Thymus (tissue), 14 donors: ENCODE results near the gene LY6G5C. TPM values are rescaled to one million over a fixed set of nuclear protein-coding genes. Genes with fewer than 3 reads are reported as not detected.

ENCODE experiments used
- DNase-seq, 9 donors: peaks; one replicate each; pipeline ENCODE4 v3.0.0-alpha.2; 2013; ENCODE audit warnings: low spot score in 9 of 9, low read depth in 6 of 9, missing footprints in 1 of 9
- H3K27ac ChIP-seq, 2 donors: one replicate each; pipeline ENCODE4 v1.5.1; 2013; ENCODE audit warnings: control low read depth in 1 of 2, low read depth in 1 of 2, low read length in 1 of 2, mild to moderate bottlenecking in 1 of 2, moderate library complexity in 1 of 2
- H3K27me3 ChIP-seq, 2 donors: one replicate each; pipeline ENCODE4 v1.5.1; 2013; ENCODE audit warnings: low read length in 1 of 2; ENCODE audit not compliant: control insufficient read depth in 2 of 2, insufficient read depth in 1 of 2
- H3K36me3 ChIP-seq, 2 donors: one replicate each; pipeline ENCODE4 v1.5.1; 2013; ENCODE audit warnings: low read length in 1 of 2, mild to moderate bottlenecking in 1 of 2, moderate library complexity in 1 of 2; ENCODE audit not compliant: control insufficient read depth in 2 of 2, insufficient read depth in 2 of 2
- H3K4me1 ChIP-seq, 2 donors: one replicate each; pipeline ENCODE4 v1.5.1; 2013; ENCODE audit warnings: low read length in 2 of 2; ENCODE audit not compliant: control insufficient read depth in 2 of 2, insufficient read depth in 2 of 2
- H3K4me3 ChIP-seq, 2 donors: one replicate each; pipeline ENCODE4 v1.5.1; 2013; ENCODE audit warnings: low read length in 2 of 2, control low read depth in 1 of 2, mild to moderate bottlenecking in 1 of 2
- H3K9me3 ChIP-seq, 2 donors: one replicate each; pipeline ENCODE4 v1.5.1; 2013; ENCODE audit warnings: low read length in 1 of 2, mild to moderate bottlenecking in 1 of 2; ENCODE audit not compliant: control insufficient read depth in 2 of 2, insufficient read depth in 1 of 2
- WGBS: extraction: QIAGEN DNeasy Blood & Tissue Kit; methylation state at CpG from one replicate; pipeline ENCODE4 v1.1.7; 2013; 5-methylcytosine and 5-hydroxymethylcytosine counted together
- long read RNA-seq, 10 donors: transcript quantifications; one replicate each; lab custom pipeline, GENCODE V29; 2026
- polyA plus RNA-seq: library from polyadenylated mRNA; stranded (reverse); fragments of 200-250 nt; gene quantifications from one replicate; pipeline ENCODE4 v1.2.3, GENCODE V29; 2013
- total RNA-seq: library from RNA; stranded (reverse); fragments of 120-200 nt; gene quantifications from one replicate; pipeline ENCODE4 v1.2.4, GENCODE V29; 2013
- donor health status: healthy.

LY6G5C gene, protein sequence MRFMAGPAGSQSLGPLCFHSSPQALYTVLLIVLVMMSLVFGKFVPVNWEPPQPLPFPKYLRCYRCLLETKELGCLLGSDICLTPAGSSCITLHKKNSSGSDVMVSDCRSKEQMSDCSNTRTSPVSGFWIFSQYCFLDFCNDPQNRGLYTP
- total RNA-seq, result 0.90 TPM
- polyA plus RNA-seq, result 9.1 TPM
- long read RNA-seq, donor 1, result 0 reads
- long read RNA-seq, donor 2, result 0 reads
- long read RNA-seq, donor 3, result 0 reads
- long read RNA-seq, donor 4, partial matches to known transcripts, result 0 of 1 reads
- long read RNA-seq, donor 4, other reads (novel, unspliced or antisense), result 0 of 1 reads
- long read RNA-seq, donor 5, partial matches to known transcripts, result 0 of 2 reads
- long read RNA-seq, donor 5, other reads (novel, unspliced or antisense), result 0 of 2 reads
- long read RNA-seq, donor 6, partial matches to known transcripts, result 0 of 3 reads
- long read RNA-seq, donor 6, other reads (novel, unspliced or antisense), result 0 of 3 reads
- long read RNA-seq, donor 7, result 0 reads
- long read RNA-seq, donor 8, result 0 reads
- long read RNA-seq, donor 9, result 0 reads
- long read RNA-seq, donor 10, partial matches to known transcripts, result 0 of 2 reads
- long read RNA-seq, donor 10, other reads (novel, unspliced or antisense), result 0 of 2 reads

DNA sequence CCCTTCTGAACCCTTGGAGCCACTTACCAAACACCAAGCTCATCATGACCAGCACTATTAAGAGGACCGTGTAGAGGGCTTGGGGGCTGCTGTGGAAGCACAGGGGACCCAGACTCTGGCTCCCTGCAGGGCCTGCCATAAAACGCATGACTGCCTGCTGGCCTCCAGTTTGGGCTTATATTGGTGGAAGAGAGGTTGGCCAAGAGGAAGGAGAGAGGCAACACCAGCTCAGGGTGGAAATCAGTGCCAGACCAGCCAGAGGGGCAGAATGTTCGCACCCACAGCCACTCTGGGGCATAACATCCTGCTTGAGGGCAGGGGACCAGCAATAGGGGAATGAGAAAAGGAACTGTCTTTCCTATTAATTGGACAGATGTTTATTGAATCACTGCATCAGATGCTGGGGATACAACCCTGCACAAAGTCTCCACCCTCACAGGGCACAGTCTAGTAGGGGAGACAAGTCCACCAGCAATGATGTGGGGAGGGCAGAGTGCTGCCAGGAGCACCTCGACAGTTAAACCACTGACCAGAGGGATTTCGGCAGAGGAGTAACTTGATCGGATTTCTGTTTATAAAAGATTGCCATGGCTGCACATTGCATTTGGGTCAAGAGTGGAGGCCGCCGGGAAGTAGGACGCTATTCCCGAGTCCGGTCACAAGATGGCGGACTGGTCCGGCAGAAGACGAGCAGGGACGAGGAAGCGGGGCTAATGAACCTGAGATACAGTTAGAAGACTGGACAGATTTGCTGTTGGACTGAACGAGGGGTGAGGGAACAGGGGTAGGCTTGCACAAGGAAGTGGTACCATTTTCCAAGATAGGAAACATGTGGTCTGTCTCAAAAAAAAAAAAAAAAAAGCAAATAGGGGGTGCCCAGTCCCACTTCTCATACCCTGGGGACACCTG lies at the start of gene LY6G5C:
TSS of gene LY6G5C (minus strand) at position 842 of the 909 bp plus-strand sequence. CDS start at position 148, 694 bp downstream.
- peak in 3 of 9 donors; percentile 57 to 71 (median 58) for DNase-seq
- WGBS, result 20% methylated on average over 17 of the region's 17 CpGs
- peak within 1 kb of the TSS; percentile 62 to 70 for H3K4me3 ChIP-seq
- peaks cover 2 to 27% of the 10 kb centered on the region in 2 donors for H3K4me1 ChIP-seq
- peaks cover 0 to 34% of the 10 kb centered on the region in 2 donors for H3K27me3 ChIP-seq
- H3K27ac ChIP-seq, result peak within 1 kb of the TSS; percentile 37 to 46
- peaks cover 8 to 16% of the 10 kb centered on the region in 2 donors for H3K36me3 ChIP-seq
- H3K9me3 ChIP-seq, result no peaks in the 10 kb centered on the region

DNA sequence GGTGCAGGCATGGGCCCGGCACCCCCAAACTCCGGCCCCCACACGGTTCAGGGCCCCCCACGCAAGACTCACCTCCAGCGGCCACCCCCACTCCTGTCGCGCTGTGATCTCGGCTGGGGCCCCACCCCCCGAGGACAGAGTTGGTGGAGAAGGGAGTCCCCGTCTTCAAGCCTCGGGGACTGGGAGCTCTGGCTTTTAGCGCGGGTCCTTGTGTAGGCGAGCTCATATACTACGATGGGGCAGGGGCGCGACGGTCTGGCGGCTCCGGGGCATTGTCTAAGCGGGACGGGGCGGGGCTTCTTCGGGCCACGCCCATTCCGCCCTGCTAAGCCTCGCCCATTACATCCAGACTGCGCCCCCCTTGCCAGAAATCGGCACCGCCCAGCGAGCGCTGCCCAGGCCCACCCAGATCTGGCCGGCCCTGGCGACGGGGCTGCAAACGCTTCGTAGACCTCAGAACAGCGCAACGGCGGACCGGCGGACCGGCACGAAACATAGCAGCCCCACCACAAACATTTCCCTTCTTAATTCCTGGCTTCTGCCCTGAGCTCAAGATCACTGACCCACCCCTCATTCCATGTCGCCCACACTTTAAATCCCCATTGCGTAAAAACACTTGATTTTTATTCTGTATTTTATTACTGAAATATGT lies 49.2 kb upstream of the LY6G5C start:
- 6% methylated on average over 46 of the region's 46 CpGs for WGBS
- no peaks in the 10 kb centered on the region for H3K9me3 ChIP-seq
- peaks cover 23 to 46% of the 10 kb centered on the region in 2 donors for H3K36me3 ChIP-seq
- H3K27ac ChIP-seq, result peak overlapping the region; percentile 61 to 64
- H3K27me3 ChIP-seq, result no peaks in the 10 kb centered on the region
- peaks cover 28 to 68% of the 10 kb centered on the region in 2 donors for H3K4me1 ChIP-seq
- peak in 4 of 9 donors; percentile 78 to 86 (median 82) for DNase-seq
- H3K4me3 ChIP-seq, result peak overlapping the region; percentile 71 to 74

DNA sequence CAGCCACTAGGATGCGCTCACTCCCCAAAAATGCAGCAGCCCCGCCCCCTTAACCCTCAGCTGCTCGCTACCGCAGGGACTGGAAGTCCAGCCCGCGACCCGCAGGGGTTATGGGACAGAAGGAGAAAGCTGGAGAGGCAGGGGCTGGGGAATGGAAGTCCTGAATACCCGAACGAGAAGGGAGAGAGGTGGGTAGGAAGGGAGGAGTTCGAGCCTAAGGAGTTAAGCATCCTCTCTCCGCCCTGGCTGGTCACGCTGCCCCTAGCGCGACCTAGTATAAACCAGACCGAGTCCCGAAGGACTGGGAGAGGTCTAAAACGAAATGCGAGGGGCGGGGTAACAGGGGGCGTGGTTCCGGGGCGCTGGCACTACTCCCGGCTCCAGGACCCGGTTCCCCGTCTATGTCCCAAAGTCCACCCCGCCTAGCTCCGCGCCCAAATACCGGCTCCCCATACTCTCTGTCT lies 48.7 kb upstream of the LY6G5C start:
- H3K36me3 ChIP-seq, result peaks cover 23 to 46% of the 10 kb centered on the region in 2 donors
- peaks cover 27 to 63% of the 10 kb centered on the region in 2 donors for H3K4me1 ChIP-seq

DNA sequence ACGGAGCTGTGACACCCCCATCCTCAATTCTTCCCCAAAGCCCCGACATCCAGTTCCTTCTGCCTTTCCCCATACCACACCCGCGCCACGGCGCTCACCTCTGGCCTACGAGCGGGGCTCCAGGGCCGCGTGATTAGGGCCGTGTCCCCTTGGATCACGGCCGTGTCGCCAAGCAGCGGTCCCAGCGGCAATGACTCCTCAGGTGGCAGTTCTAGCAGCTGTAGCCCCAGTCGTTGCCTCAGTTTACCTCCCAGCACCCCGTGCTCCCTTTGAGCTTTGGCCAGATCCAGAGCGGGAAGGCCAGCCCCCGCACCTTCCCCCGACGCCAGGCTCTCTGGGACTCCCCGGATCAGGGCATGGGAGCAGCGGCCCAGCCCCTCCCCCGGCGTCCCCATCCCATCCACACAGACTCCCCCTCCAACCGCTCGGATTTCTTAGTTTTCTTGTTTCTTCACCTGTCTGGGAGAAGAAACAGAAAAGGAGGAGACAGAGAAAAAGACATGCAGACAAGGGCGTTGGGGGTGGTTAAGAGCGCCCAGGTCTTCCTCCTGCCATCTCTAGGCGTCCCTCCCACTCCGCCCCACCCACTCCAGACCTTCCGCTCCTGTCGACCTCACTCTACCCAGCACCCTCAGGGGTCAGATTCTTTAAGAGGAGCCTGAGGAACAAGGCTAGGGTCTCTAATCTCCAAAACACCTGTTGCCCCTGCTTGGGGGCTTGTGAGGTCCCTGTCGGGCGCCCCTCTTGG lies 48.1 kb upstream of the LY6G5C start, which contains the start of gene DDAH2:
TSS of gene DDAH2 (minus strand) at position 533 of the 748 bp plus-strand sequence. CDS start at position 395, 138 bp downstream.
- H3K27me3 ChIP-seq, result no peaks in the 10 kb centered on the region
- peak within 1 kb of the TSS; percentile 61 to 83 for H3K27ac ChIP-seq
- peaks cover 24 to 41% of the 10 kb centered on the region in 2 donors for H3K36me3 ChIP-seq
- peaks cover 22 to 63% of the 10 kb centered on the region in 2 donors for H3K4me1 ChIP-seq
- DNase-seq, result no peak
- no peaks in the 10 kb centered on the region for H3K9me3 ChIP-seq
- WGBS, result 41% methylated on average over 36 of the region's 36 CpGs
- peak within 1 kb of the TSS; percentile 71 to 74 for H3K4me3 ChIP-seq

More for the DNA sequence above, 48.7 kb upstream of the LY6G5C start:
- Histone ChIP-seq H3K27me3 (no peaks in the 10 kb centered on the region), H3K4me3 (peak overlapping the region; percentile 71 to 74), H3K27ac (peak overlapping the region; percentile 61 to 64), H3K9me3 (no peaks in the 10 kb centered on the region)
- DNase-seq, result peak in 4 of 9 donors; percentile 84 to 92 (median 86)
- under 1% methylated on average over 29 of the region's 29 CpGs for WGBS

DNA sequence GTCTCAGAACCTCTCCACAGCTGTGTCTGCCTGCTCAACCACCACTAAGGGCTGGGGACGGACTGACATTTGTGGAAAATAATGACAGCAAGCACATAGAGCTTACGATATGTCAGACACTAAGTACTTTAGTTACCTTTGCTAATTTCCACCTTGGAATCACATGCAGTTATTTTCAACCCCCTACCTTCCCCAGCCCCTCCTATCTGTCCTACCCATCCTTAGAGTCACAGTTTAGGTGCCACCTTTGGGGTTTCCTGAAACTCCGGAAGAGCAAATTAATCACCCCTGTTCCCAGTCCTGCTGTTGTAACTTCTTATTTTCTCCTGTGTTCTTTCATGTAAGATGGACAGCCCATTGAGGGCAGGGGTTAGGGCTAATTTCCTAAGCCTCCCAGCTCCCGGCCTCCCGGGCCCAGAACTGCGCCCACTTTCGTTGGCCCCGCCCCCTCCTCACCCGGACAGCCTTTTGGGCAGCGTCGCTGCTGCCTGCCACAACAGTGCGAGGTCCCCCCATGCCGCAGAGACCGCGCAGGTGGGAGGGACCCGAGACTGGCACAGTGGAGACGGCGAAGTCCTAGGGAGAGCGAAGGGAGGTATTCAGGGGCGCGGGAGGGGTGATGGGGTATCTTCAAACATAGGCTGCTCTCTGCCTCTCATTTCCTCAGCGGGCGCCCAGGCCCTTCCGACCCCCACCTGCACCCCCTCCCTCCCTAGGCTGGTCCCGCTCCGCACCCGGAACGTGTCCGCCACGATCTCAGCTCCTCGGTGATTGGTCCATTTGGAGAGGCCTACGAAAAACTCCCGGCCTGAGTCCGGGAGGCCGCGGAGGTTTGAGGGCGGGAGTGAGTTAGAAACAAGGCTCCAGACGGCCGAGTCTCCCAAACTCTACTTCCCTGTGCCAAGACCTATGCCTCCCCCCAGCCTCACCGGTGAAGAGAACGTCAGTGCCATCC lies 47.1 kb upstream of the LY6G5C start:
- Histone ChIP-seq H3K36me3 (peaks cover 15 to 32% of the 10 kb centered on the region in 2 donors), H3K4me1 (peaks cover 25 to 66% of the 10 kb centered on the region in 2 donors), H3K4me3 (peak overlapping the region; percentile 1 to 71), H3K27me3 (no peaks in the 10 kb centered on the region), H3K27ac (peak overlapping the region; percentile 55 to 83), H3K9me3 (no peaks in the 10 kb centered on the region)
- WGBS, result 86% methylated on average over 41 of the region's 41 CpGs
- DNase-seq, result no peak

DNA sequence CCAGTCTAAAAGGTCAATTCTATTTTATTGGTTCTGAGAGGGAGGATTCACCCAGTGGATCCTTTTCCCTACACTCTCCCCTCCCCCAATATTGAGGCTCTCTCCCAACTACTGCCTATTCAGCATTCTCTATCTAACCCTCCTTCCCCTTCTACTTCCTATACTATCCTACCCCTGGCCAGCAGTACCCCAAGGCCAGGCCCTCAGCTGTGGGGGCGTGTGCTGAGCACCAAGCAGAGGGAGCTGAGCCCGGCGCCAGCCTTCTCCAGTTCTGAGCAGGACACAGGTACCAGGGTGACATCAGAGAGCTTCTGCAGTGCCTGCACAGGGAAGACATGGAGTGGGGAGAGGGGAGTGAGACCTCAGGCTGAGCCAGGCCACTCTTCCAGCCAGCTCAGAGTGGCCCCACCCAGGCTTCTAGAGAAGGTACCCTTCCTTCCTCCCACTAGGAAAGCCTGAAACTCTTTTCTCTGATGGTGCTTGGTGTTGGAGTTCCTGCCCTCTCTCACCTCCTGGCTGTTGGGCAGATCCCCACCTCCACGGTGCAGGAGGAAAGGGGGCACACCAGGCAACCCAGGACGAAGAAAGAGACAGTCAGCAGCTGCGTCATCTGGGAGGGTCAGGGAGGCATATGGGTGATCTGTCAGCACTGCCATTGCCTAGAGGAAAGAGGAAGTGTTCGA lies 46.3 kb upstream of the LY6G5C start:
- WGBS, result 41% methylated on average over 7 of the region's 7 CpGs
- Histone ChIP-seq H3K4me1 (peaks cover 25 to 70% of the 10 kb centered on the region in 2 donors), H3K4me3 (no peak overlapping the region)

More for the DNA sequence above, 46.3 kb upstream of the LY6G5C start:
- DNase-seq, result peak in 3 of 9 donors; percentile 65 to 82 (median 67)
- H3K27me3 ChIP-seq, result no peaks in the 10 kb centered on the region
- peaks cover 14 to 26% of the 10 kb centered on the region in 2 donors for H3K36me3 ChIP-seq
- H3K27ac ChIP-seq, result peak overlapping the region; percentile 55 to 83
- no peaks in the 10 kb centered on the region for H3K9me3 ChIP-seq
